SH-SY5Y (cell line): ENCODE data around the gene MESP2.

Experiments used
- GATA2 ChIP-seq: IDR thresholded peaks from 2 replicates; pipeline ENCODE4 v1.6.1; 2011; ENCODE audit warnings: mild to moderate bottlenecking, low read depth, low read length
- GATA3 ChIP-seq: IDR thresholded peaks from 2 replicates; pipeline ENCODE4 v1.6.1; 2011; ENCODE audit warnings: low read depth, mild to moderate bottlenecking, low read length, moderate library complexity

DNA sequence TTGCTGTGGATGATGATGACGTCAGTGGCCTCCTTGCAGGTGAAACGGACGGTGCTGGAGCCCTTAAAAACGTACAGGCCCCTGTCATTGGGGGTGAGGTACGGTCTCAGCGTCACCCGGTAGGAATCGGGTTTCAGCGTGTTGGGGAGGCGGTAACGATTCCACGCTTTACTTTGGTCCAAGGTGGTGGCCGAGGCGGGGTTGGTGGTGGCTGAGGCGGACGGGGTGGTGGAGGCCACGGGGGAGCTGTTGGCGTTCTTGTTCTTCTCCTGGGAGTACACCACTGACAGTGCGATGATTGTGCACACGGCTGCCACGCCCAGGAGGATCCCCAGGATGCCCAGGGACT is 30.1 kb downstream of the MESP2 start:
- TF ChIP-seq GATA2 (no peak), GATA3 (no peak)
